Naive thymus-derived CD4-positive, alpha-beta T cell (primary cell): Measurements from ENCODE around the gene SEC14L5. TPM values are rescaled to one million over a fixed set of nuclear protein-coding genes. Genes with fewer than 3 reads are reported as not detected.

Experiments used
- ATAC-seq: fragments of 150-1000 bp; cut with Tn5 transposase; 2 replicates; pipeline ENCODE4 v1.10.0; 2021; ENCODE audit warnings: mild to moderate bottlenecking, moderate library complexity
- CTCF ChIA-PET: fragments of 350-600 bp; sonication (Branson Sonifier 250); formaldehyde crosslinking; loops from one replicate; lab custom pipeline; 2021; ENCODE audit warnings: antibody characterized with exemption; lab: Charles Lee
- POLR2A ChIA-PET: fragments of 350-600 bp; sonication (Branson Sonifier 250); formaldehyde crosslinking; loops from one replicate; lab custom pipeline; 2021; ENCODE audit warnings: antibody characterized with exemption, inconsistent platforms; lab: Charles Lee
- DNase-seq, 9 donors: peaks; one replicate each; pipeline versions ENCODE4 v3.0.0 to v3.0.0-alpha.2; 2020 to 2022; ENCODE audit warnings: mixed read lengths in 1 of 9
- H3K27ac ChIP-seq: one replicate; pipeline ENCODE4 v1.7.0; 2013; ENCODE audit warnings: mild to moderate bottlenecking, low read depth, low read length, moderate library complexity
- H3K27me3 ChIP-seq, 2 donors: one replicate each; pipeline ENCODE4 v1.7.0; 2013; ENCODE audit warnings: low read length in 2 of 2, mild to moderate bottlenecking in 2 of 2, moderate library complexity in 2 of 2; ENCODE audit not compliant: control insufficient read depth in 2 of 2, insufficient read depth in 2 of 2
- H3K36me3 ChIP-seq, 3 experiments: 1 replicate in 2 of 3; 2 replicates in 1 of 3; pipeline ENCODE4 v1.7.0; 2013; ENCODE audit warnings: low read length in 3 of 3, mild to moderate bottlenecking in 3 of 3, moderate library complexity in 1 of 3; ENCODE audit not compliant: insufficient read depth in 3 of 3, control insufficient read depth in 2 of 3
- H3K4me1 ChIP-seq, 2 donors: one replicate each; pipeline ENCODE4 v1.7.0; 2013; ENCODE audit warnings: low read length in 2 of 2, mild to moderate bottlenecking in 2 of 2, moderate library complexity in 1 of 2; ENCODE audit not compliant: control insufficient read depth in 2 of 2, insufficient read depth in 2 of 2
- H3K4me3 ChIP-seq: 2 replicates; pipeline ENCODE4 v1.7.0; 2013; ENCODE audit warnings: mild to moderate bottlenecking, low read length
- H3K9me3 ChIP-seq, 3 experiments: 1 replicate in 2 of 3; 2 replicates in 1 of 3; pipeline ENCODE4 v1.7.0; 2013; ENCODE audit warnings: low read length in 3 of 3; ENCODE audit not compliant: control insufficient read depth in 2 of 3
- H3K27ac Mint-ChIP-seq, 9 donors: one replicate each; pipeline ENCODE4 v1.8.0; 2020 to 2022; ENCODE audit warnings: mixed read lengths in 9 of 9, mild to moderate bottlenecking in 8 of 9, moderate library complexity in 5 of 9, inconsistent platforms in 2 of 9
- H3K27me3 Mint-ChIP-seq, 5 donors: one replicate each; pipeline ENCODE4 v1.8.0; 2021 to 2022; ENCODE audit warnings: mixed read lengths in 5 of 5, mild to moderate bottlenecking in 1 of 5
- H3K36me3 Mint-ChIP-seq, 5 donors: one replicate each; pipeline ENCODE4 v1.8.0; 2020 to 2022; ENCODE audit warnings: mixed read lengths in 5 of 5, mild to moderate bottlenecking in 3 of 5, inconsistent platforms in 1 of 5
- H3K4me1 Mint-ChIP-seq, 7 donors: one replicate each; pipeline ENCODE4 v1.8.0; 2020 to 2022; ENCODE audit warnings: mixed read lengths in 7 of 7, mild to moderate bottlenecking in 3 of 7, inconsistent platforms in 1 of 7
- H3K4me3 Mint-ChIP-seq, 10 donors: one replicate each; pipeline ENCODE4 v1.8.0; 2020 to 2022; ENCODE audit warnings: mild to moderate bottlenecking in 10 of 10, mixed read lengths in 10 of 10, moderate library complexity in 6 of 10, inconsistent platforms in 2 of 10
- H3K9me3 Mint-ChIP-seq, 11 donors: one replicate each; pipeline ENCODE4 v1.8.0; 2020 to 2022; ENCODE audit warnings: mixed read lengths in 11 of 11, mild to moderate bottlenecking in 4 of 11, inconsistent platforms in 1 of 11, moderate library complexity in 1 of 11
- intact Hi-C, 2 donors: fragments of 100-400 bp; cut with micrococcal nuclease; formaldehyde crosslinking; loops; one replicate each; pipeline ENCODE4 v1.15.1; 2023
- polyA plus RNA-seq, 2 donors: library from polyadenylated mRNA; unstranded; fragments of 300-500 nt; fragmentation: Illumina TruSeq; gene quantifications; one replicate each; pipeline ENCODE4 v1.2.3, GENCODE V29; 2021
- total RNA-seq, 6 experiments: library from RNA in 5 of 6; stranded (reverse) in 5 of 6; gene quantifications; 1 replicate in 5 of 6; 2 replicates in 1 of 6; pipeline ENCODE4 v1.2.3 and lab custom pipeline; 2021 to 2026

The SEC14L5 gene
- total and polyA plus RNA-seq, 7 experiments from 2014 or later, result 0.21 to 1.0 TPM; not detected in 5

GRCh38 chr16:4934591-4934990 lies 23.5 kb upstream of the SEC14L5 start:
- Mint-ChIP-seq H3K27me3 (peaks cover 24 to 41% (median 36%) of the 10 kb centered on the region in 5 donors), H3K36me3 (no peaks in the 10 kb centered on the region), H3K4me3 (peak overlapping the region in 1 of 10 donors; percentile 84), H3K4me1 (peaks cover 4 to 10% (median 6%) of the 10 kb centered on the region in 7 donors), H3K27ac (no peak overlapping the region), H3K9me3 (peaks cover 0 to under 1% (median 0%) of the 10 kb centered on the region in 11 donors)
- no peaks in the 10 kb centered on the region for H3K36me3 ChIP-seq
- ATAC-seq, result no peak
- DNase-seq, result no peak
- peaks cover 0 to 8% of the 10 kb centered on the region in 2 donors for H3K27me3 ChIP-seq
- POLR2A ChIA-PET, result no interaction called here
- no peak overlapping the region for H3K4me3 ChIP-seq
- CTCF ChIA-PET, result no interaction called here
- H3K9me3 ChIP-seq, result no peaks in the 10 kb centered on the region
- intact Hi-C loops, result no loop called here
- no peaks in the 10 kb centered on the region for H3K4me1 ChIP-seq
- no peak overlapping the region for H3K27ac ChIP-seq

GRCh38 chr16:4935241-4935855 lies 22.8 kb upstream of the SEC14L5 start:
- H3K27me3 ChIP-seq, result peaks cover 0 to 8% of the 10 kb centered on the region in 2 donors
- H3K4me1 ChIP-seq, result no peaks in the 10 kb centered on the region
- no peak overlapping the region for H3K4me3 ChIP-seq
- intact Hi-C loops, result no loop called here
- Mint-ChIP-seq H3K9me3 (no peaks in the 10 kb centered on the region), H3K27me3 (peaks cover 24 to 41% (median 36%) of the 10 kb centered on the region in 5 donors), H3K4me1 (peaks cover 4 to 10% (median 6%) of the 10 kb centered on the region in 7 donors), H3K4me3 (peak overlapping the region in 3 of 10 donors; percentile 3 to 84 (median 25)), H3K36me3 (no peaks in the 10 kb centered on the region), H3K27ac (no peak overlapping the region)
- ChIA-PET CTCF (no interaction called here), POLR2A (no interaction called here)
- H3K36me3 ChIP-seq, result no peaks in the 10 kb centered on the region
- no peak overlapping the region for H3K27ac ChIP-seq
- DNase-seq (no peak), ATAC-seq (no peak)
- H3K9me3 ChIP-seq, result no peaks in the 10 kb centered on the region

- peak; percentile 40 for ATAC-seq
- ChIA-PET CTCF (no interaction called here), POLR2A (no interaction called here)
Observed at GRCh38 chr16:4936181-4936990, 21.7 kb upstream of the SEC14L5 start.

GRCh38 chr16:4936991-4937781 lies 20.9 kb upstream of the SEC14L5 start, which contains the start of gene PPL:
PPL (minus strand) TSS chr16:4937148; CDS start chr16:4937045, 103 bp downstream.
- CTCF ChIA-PET, result no interaction called here
- Histone ChIP-seq H3K9me3 (no peaks in the 10 kb centered on the region), H3K27ac (no peak within 1 kb of the TSS), H3K4me3 (no peak within 1 kb of the TSS), H3K36me3 (no peaks in the 10 kb centered on the region), H3K27me3 (peaks cover 0 to 8% of the 10 kb centered on the region in 2 donors), H3K4me1 (no peaks in the 10 kb centered on the region)
- peaks cover 4 to 10% (median 6%) of the 10 kb centered on the region in 7 donors for H3K4me1 Mint-ChIP-seq
- H3K36me3 Mint-ChIP-seq, result no peaks in the 10 kb centered on the region
- H3K27ac Mint-ChIP-seq, result no peak within 1 kb of the TSS
- intact Hi-C loops, result no loop called here
- H3K27me3 Mint-ChIP-seq, result peaks cover 24 to 41% (median 30%) of the 10 kb centered on the region in 5 donors
- POLR2A ChIA-PET, result no interaction called here
- peak in 1 of 9 donors; percentile 28 for DNase-seq
- ATAC-seq, result no peak
- no peaks in the 10 kb centered on the region for H3K9me3 Mint-ChIP-seq
- H3K4me3 Mint-ChIP-seq, result peak within 1 kb of the TSS; percentile 36 to 84 (median 62)

More at GRCh38 chr16:4936181-4936990, 21.7 kb upstream of the SEC14L5 start:
- Histone ChIP-seq H3K9me3 (no peaks in the 10 kb centered on the region), H3K27ac (no peak overlapping the region), H3K27me3 (peaks cover 0 to 8% of the 10 kb centered on the region in 2 donors), H3K4me1 (no peaks in the 10 kb centered on the region), H3K4me3 (no peak overlapping the region), H3K36me3 (no peaks in the 10 kb centered on the region)
- H3K27me3 Mint-ChIP-seq, result peaks cover 24 to 41% (median 33%) of the 10 kb centered on the region in 5 donors
- H3K27ac Mint-ChIP-seq, result no peak overlapping the region
- H3K36me3 Mint-ChIP-seq, result no peaks in the 10 kb centered on the region
- no peaks in the 10 kb centered on the region for H3K9me3 Mint-ChIP-seq
- intact Hi-C loops, result no loop called here
- H3K4me3 Mint-ChIP-seq, result peak overlapping the region in 9 of 10 donors; percentile 36 to 84 (median 53)
- no peak for DNase-seq
- H3K4me1 Mint-ChIP-seq, result peaks cover 4 to 10% (median 6%) of the 10 kb centered on the region in 7 donors

- H3K4me3 Mint-ChIP-seq, result peak overlapping the region in 8 of 10 donors; percentile 1 to 84 (median 50)
- H3K27ac ChIP-seq, result no peak overlapping the region
- no peak for ATAC-seq
- H3K4me1 ChIP-seq, result no peaks in the 10 kb centered on the region
- H3K27me3 ChIP-seq, result peaks cover 0 to 8% of the 10 kb centered on the region in 2 donors
- no peaks in the 10 kb centered on the region for H3K36me3 Mint-ChIP-seq
- POLR2A ChIA-PET, result no interaction called here
- intact Hi-C loops, result no loop called here
- H3K4me3 ChIP-seq, result no peak overlapping the region
- peak overlapping the region in 1 of 9 donors; percentile 5 for H3K27ac Mint-ChIP-seq
- peaks cover 4 to 10% (median 6%) of the 10 kb centered on the region in 7 donors for H3K4me1 Mint-ChIP-seq
- DNase-seq, result no peak
- H3K36me3 ChIP-seq, result no peaks in the 10 kb centered on the region
- CTCF ChIA-PET, result no interaction called here
- H3K9me3 Mint-ChIP-seq, result no peaks in the 10 kb centered on the region
- no peaks in the 10 kb centered on the region for H3K9me3 ChIP-seq
- peaks cover 24 to 41% (median 30%) of the 10 kb centered on the region in 5 donors for H3K27me3 Mint-ChIP-seq
Observed at GRCh38 chr16:4937782-4938682, 20.1 kb upstream of the SEC14L5 start.

- POLR2A ChIA-PET, result no interaction called here
- no peaks in the 10 kb centered on the region for H3K36me3 Mint-ChIP-seq
- no peak overlapping the region for H3K27ac ChIP-seq
- no peaks in the 10 kb centered on the region for H3K36me3 ChIP-seq
- CTCF ChIA-PET, result no interaction called here
- DNase-seq, result no peak
- H3K27me3 Mint-ChIP-seq, result peaks cover 20 to 36% (median 26%) of the 10 kb centered on the region in 5 donors
- H3K4me1 Mint-ChIP-seq, result peaks cover 4 to 10% (median 6%) of the 10 kb centered on the region in 7 donors
- no peak overlapping the region for H3K27ac Mint-ChIP-seq
- no peaks in the 10 kb centered on the region for H3K4me1 ChIP-seq
- H3K4me3 ChIP-seq, result no peak overlapping the region
- peaks cover 0 to 8% of the 10 kb centered on the region in 2 donors for H3K27me3 ChIP-seq
- H3K4me3 Mint-ChIP-seq, result peak overlapping the region in 1 of 10 donors; percentile 84
- no peak for ATAC-seq
- H3K9me3 Mint-ChIP-seq, result no peaks in the 10 kb centered on the region
- intact Hi-C loops, result no loop called here
- no peaks in the 10 kb centered on the region for H3K9me3 ChIP-seq
Observed at GRCh38 chr16:4938683-4939030, 19.5 kb upstream of the SEC14L5 start.
